Measurements from ENCODE around the gene ZMYND8. TPM values are rescaled to one million over a fixed set of nuclear protein-coding genes. Genes with fewer than 3 reads are reported as not detected.
"Not testable (repeated sequence)": the region's sequence is repeated elsewhere in the genome, so short reads cannot be mapped to it uniquely, and the experiment has no call there.

The ZMYND8 gene
- total and polyA plus RNA-seq, 4 donors = 14.2 to 46.4 (median 30.1) TPM

DNA sequence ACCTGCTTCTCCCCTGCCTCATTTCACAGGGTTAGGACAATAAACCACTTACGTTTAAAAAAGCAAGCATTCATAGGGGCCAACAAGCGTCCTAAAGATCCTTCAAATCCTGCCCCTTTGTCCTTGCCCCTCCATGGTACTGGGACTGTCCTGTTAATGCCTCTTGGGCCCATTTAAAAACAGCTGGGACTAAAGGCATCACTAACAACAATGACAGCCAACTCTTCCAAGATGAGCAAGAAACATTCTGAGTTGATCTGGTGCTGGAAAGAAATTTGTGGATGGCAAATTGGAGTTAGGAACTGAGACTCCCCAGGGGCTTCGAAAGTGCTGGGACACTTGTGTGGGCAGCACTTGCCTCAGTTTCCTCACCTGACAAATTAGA lies 93.4 kb downstream of the ZMYND8 start:
- ATAC-seq (ENCODE audit: insufficient read depth, low FRiP score) = no peak
- Histone ChIP-seq H3K27ac (ENCODE audit: low read depth in 1 of 2, low read length in 1 of 2) (no peak overlapping the region), H3K4me1 (ENCODE audit: control insufficient read depth in 5 of 5, insufficient read depth in 5 of 5, low read length in 5 of 5) (peaks cover 0 to 4% (median 0%) of the 10 kb centered on the region in 5 donors), H3K36me3 (ENCODE audit: control insufficient read depth in 4 of 4, insufficient read depth in 4 of 4, low read length in 4 of 4) (peaks cover 18 to 27% (median 22%) of the 10 kb centered on the region in 4 donors), H3K9ac (ENCODE audit: insufficient read depth in 1 of 2, low read length in 2 of 2) (no peak overlapping the region), H3K9me3 (ENCODE audit: control insufficient read depth in 4 of 4, insufficient read depth in 3 of 4, low read length in 3 of 4) (no peaks in the 10 kb centered on the region), H3K27me3 (ENCODE audit: control insufficient read depth in 3 of 3, insufficient read depth in 3 of 3, low read length in 2 of 3) (no peaks in the 10 kb centered on the region), H3K4me3 (no peak overlapping the region)
- WGBS, 2 donors = 89 to 96% methylated on average over 3 of the region's 3 CpGs
- DNase-seq = no peak
- TF ChIP-seq CTCF (IDR thresholded peaks at IDR 0.05; ENCODE audit: control extremely low read depth, extremely low read depth) = no peak

- Histone ChIP-seq H3K36me3 (ENCODE audit: control insufficient read depth in 4 of 4, insufficient read depth in 4 of 4, low read length in 4 of 4) (peaks cover 13 to 23% (median 20%) of the 10 kb centered on the region in 4 donors), H3K9ac (ENCODE audit: insufficient read depth in 1 of 2, low read length in 2 of 2) (no peak overlapping the region)
Measured at GRCh38 chr20:47262365-47263013, 94.0 kb downstream of the ZMYND8 start.

DNA sequence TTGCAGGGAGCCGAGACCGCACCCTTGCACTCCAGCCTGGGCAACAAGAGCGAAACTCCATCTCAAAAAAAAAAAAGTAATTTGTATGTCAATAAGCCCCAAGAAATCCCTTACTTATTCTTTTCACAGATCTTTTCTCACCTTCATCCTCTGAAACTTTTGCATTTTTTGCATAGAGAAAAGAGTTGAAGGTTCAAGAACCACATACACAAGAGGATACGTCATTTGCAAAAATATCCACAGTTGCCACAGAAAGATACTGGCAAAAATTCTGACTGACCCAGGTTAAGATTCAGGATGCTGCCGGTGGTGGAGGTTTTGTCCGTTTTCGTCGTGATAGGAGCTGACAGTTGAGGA lies 94.5 kb downstream of the ZMYND8 start:
- no peak for TF ChIP-seq CTCF (IDR thresholded peaks at IDR 0.05; ENCODE audit: control extremely low read depth, extremely low read depth)
- Histone ChIP-seq H3K9me3 (ENCODE audit: control insufficient read depth in 4 of 4, insufficient read depth in 3 of 4, low read length in 3 of 4) (no peaks in the 10 kb centered on the region), H3K27ac (ENCODE audit: low read depth in 1 of 2, low read length in 1 of 2) (no peak overlapping the region), H3K36me3 (ENCODE audit: control insufficient read depth in 4 of 4, insufficient read depth in 4 of 4, low read length in 4 of 4) (peaks cover 11 to 22% (median 20%) of the 10 kb centered on the region in 4 donors), H3K4me1 (ENCODE audit: control insufficient read depth in 5 of 5, insufficient read depth in 5 of 5, low read length in 5 of 5) (peaks cover 0 to 4% (median 0%) of the 10 kb centered on the region in 5 donors), H3K9ac (ENCODE audit: insufficient read depth in 1 of 2, low read length in 2 of 2) (no peak overlapping the region), H3K4me3 (no peak overlapping the region), H3K27me3 (ENCODE audit: control insufficient read depth in 3 of 3, insufficient read depth in 3 of 3, low read length in 2 of 3) (no peaks in the 10 kb centered on the region)
- no peak for DNase-seq
- WGBS, 2 donors = 96 to 97% methylated on average over 8 of the region's 8 CpGs
- no peak for ATAC-seq (ENCODE audit: insufficient read depth, low FRiP score)

More at GRCh38 chr20:47262365-47263013, 94.0 kb downstream of the ZMYND8 start:
- DNase-seq (no peak), ATAC-seq (ENCODE audit: insufficient read depth, low FRiP score) (no peak)
- H3K4me1 ChIP-seq (ENCODE audit: control insufficient read depth in 5 of 5, insufficient read depth in 5 of 5, low read length in 5 of 5) = peaks cover 0 to 4% (median 0%) of the 10 kb centered on the region in 5 donors
- 87% methylated on average over 15 of the region's 15 CpGs for WGBS, 2 donors
- H3K4me3 ChIP-seq = no peak overlapping the region
- H3K27me3 ChIP-seq (ENCODE audit: control insufficient read depth in 3 of 3, insufficient read depth in 3 of 3, low read length in 2 of 3) = no peaks in the 10 kb centered on the region
- H3K9me3 ChIP-seq (ENCODE audit: control insufficient read depth in 4 of 4, insufficient read depth in 3 of 4, low read length in 3 of 4) = no peaks in the 10 kb centered on the region
- no peak overlapping the region for H3K27ac ChIP-seq (ENCODE audit: low read depth in 1 of 2, low read length in 1 of 2)
- no peak for TF ChIP-seq CTCF (IDR thresholded peaks at IDR 0.05; ENCODE audit: control extremely low read depth, extremely low read depth)

DNA sequence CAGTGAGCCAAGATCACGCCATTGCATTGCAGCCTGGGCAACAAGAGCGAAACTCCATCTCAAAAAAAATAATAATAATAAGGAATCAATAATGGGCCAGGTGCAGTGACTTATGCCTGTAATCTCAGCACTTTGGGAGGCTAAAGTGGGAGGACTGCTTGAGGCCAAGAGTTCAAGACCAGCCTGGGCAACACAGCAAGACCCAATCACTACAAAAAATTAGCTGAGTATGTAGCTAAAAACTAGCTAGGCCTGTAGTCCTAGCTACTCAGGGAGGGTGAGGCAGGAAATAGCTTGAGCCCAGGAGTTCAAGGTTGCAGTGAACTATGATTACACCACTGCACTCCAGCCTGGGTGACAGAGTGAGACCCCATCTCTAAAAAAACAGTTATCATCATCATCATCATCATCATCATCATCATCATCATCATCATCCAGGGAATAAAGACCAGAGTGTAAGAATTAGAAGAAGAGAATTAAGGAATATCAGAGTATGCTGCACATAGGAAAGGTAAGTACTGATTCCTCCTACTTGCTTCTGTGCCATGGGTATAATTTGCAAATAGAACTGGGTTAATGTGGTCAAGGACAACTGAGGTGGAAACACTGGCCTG lies 95.2 kb downstream of the ZMYND8 start:
- not testable (repeated sequence) for H3K4me1 ChIP-seq (ENCODE audit: control insufficient read depth in 5 of 5, insufficient read depth in 5 of 5, low read length in 5 of 5); ATAC-seq (ENCODE audit: insufficient read depth, low FRiP score); H3K27me3 ChIP-seq (ENCODE audit: control insufficient read depth in 3 of 3, insufficient read depth in 3 of 3, low read length in 2 of 3); H3K27ac ChIP-seq (ENCODE audit: low read depth in 1 of 2, low read length in 1 of 2); H3K4me3 ChIP-seq; H3K9ac ChIP-seq (ENCODE audit: insufficient read depth in 1 of 2, low read length in 2 of 2); H3K9me3 ChIP-seq (ENCODE audit: control insufficient read depth in 4 of 4, insufficient read depth in 3 of 4, low read length in 3 of 4); DNase-seq
- peaks cover 11 to 22% (median 20%) of the 10 kb centered on the region in 4 donors for H3K36me3 ChIP-seq (ENCODE audit: control insufficient read depth in 4 of 4, insufficient read depth in 4 of 4, low read length in 4 of 4)
- WGBS, 2 donors = 97 to 98% methylated on average over 2 of the region's 2 CpGs

DNA sequence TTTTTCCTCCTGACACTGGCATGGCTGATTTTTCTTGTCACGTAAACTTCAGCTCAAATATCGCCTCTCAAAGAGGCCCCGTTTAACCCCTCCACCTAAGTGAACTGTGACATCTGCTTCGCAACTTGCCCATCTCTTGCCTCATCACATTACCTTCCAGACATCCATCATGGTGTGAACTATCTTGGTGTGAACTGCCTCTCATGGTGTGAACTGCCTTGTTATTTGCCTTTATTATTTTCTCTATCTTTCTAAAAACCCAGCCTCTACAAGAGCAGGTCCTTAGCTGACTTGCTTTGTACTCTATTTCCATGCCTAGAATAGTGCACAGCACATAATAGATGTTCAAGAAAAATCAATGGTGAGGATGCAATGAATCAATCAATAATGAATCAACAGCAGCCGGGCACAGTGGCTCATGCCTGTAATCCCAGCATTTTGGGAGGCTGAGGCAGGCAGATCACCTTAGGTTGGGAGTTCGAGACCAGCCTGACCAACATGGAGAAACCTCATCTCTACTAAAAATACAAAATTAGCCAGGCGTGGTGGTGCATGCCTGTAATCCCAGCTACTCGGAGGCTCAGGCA lies 95.9 kb downstream of the ZMYND8 start:
- peaks cover 11 to 20% (median 19%) of the 10 kb centered on the region in 4 donors for H3K36me3 ChIP-seq (ENCODE audit: control insufficient read depth in 4 of 4, insufficient read depth in 4 of 4, low read length in 4 of 4)
- H3K4me3 ChIP-seq; ATAC-seq (ENCODE audit: insufficient read depth, low FRiP score); H3K27ac ChIP-seq (ENCODE audit: low read depth in 1 of 2, low read length in 1 of 2); H3K27me3 ChIP-seq (ENCODE audit: control insufficient read depth in 3 of 3, insufficient read depth in 3 of 3, low read length in 2 of 3); H3K9ac ChIP-seq (ENCODE audit: insufficient read depth in 1 of 2, low read length in 2 of 2); H3K9me3 ChIP-seq (ENCODE audit: control insufficient read depth in 4 of 4, insufficient read depth in 3 of 4, low read length in 3 of 4); DNase-seq; H3K4me1 ChIP-seq (ENCODE audit: control insufficient read depth in 5 of 5, insufficient read depth in 5 of 5, low read length in 5 of 5): not testable (repeated sequence)
- 98% methylated on average over 8 of the region's 8 CpGs for WGBS, 2 donors
